K562 (cell line): ENCODE data around the gene CCDC78. TPM values are rescaled to one million over a fixed set of nuclear protein-coding genes. Genes with fewer than 3 reads are reported as not detected.
A peak's percentile ranks its signal among the peaks of the same experiment; 100 is the strongest.

Source experiments
- ARID1B ChIP-seq: fragments of 450-650 bp; IDR thresholded peaks from 2 replicates; pipeline ENCODE4 v1.6.1; 2016; ENCODE audit warnings: antibody characterized with exemption, mild to moderate bottlenecking, inconsistent platforms
- ATF1 ChIP-seq, 2 experiments: fragments of 450-650 bp in 1 of 2; IDR thresholded peaks; 2 replicates each; pipeline ENCODE4 v1.6.1; 2016; ENCODE audit warnings: missing compliant biosample characterization in 1 of 2, missing genetic modification characterization in 1 of 2
- BACH1 ChIP-seq: fragments of 200-800 bp; sonication (Bioruptor generic); IDR thresholded peaks from 2 replicates; pipeline ENCODE4 v1.6.1; 2016; ENCODE audit warnings: missing genetic modification characterization, missing compliant biosample characterization
- CBX1 ChIP-seq: sonication (generic); IDR thresholded peaks from 2 replicates; pipeline ENCODE4 v1.6.1; 2016; ENCODE audit warnings: antibody characterized with exemption, low read depth, mild to moderate bottlenecking
- DIDO1 ChIP-seq: fragments of 450-650 bp; IDR thresholded peaks from 2 replicates; pipeline ENCODE4 v1.6.1; 2016; ENCODE audit warnings: low read depth, missing biosample characterization, missing genetic modification characterization
- EGR1 ChIP-seq: fragments of 450-650 bp; conservative IDR thresholded peaks from 2 replicates; pipeline ENCODE4 v1.6.1; 2017; ENCODE audit warnings: mild to moderate bottlenecking
- GTF2E2 ChIP-seq: fragments of 200-800 bp; sonication (Bioruptor generic); IDR thresholded peaks from 2 replicates; pipeline ENCODE4 v1.6.1; 2016; ENCODE audit warnings: missing genetic modification characterization, missing compliant biosample characterization
- KAT2B ChIP-seq: IDR thresholded peaks from one replicate; pipeline ENCODE4 v1.6.1; 2012; ENCODE audit warnings: low read depth, mild to moderate bottlenecking, control low read depth, inconsistent platforms, low read length, moderate library complexity
- NCOA4 ChIP-seq: fragments of 450-650 bp; IDR thresholded peaks from 2 replicates; pipeline ENCODE4 v1.6.1; 2018; ENCODE audit warnings: mild to moderate bottlenecking; ENCODE audit not compliant: partially characterized antibody
- NR4A1 ChIP-seq, 2 experiments: fragments of 250-450 bp in 1 of 2; fragments of 450-650 bp in 1 of 2; sonication (Bioruptor Pico) in 1 of 2; IDR thresholded peaks; 2 replicates each; pipeline versions ENCODE4 v1.4.0 to v1.6.1; 2016 to 2020; ENCODE audit warnings: mild to moderate bottlenecking in 2 of 2, missing compliant biosample characterization in 1 of 2, missing genetic modification characterization in 1 of 2, moderate library complexity in 1 of 2
- NRF1 ChIP-seq, 2 experiments: fragments of 450-650 bp; IDR thresholded peaks in 1 of 2; conservative IDR thresholded peaks in 1 of 2; 2 replicates each; pipeline ENCODE4 v1.6.1; 2014; ENCODE audit warnings: mild to moderate bottlenecking in 2 of 2
- POLR2AphosphoS5 ChIP-seq: IDR thresholded peaks from 2 replicates; pipeline ENCODE4 v1.6.1; 2011; ENCODE audit warnings: mild to moderate bottlenecking, low read depth, low read length, moderate library complexity; ENCODE audit not compliant: control insufficient read depth, insufficient read depth
- SAP30 ChIP-seq: fragments of 200-600 bp; sonication (generic); IDR thresholded peaks from 2 replicates; pipeline ENCODE4 v1.6.1; 2012; ENCODE audit warnings: borderline replicate concordance, low read depth, mild to moderate bottlenecking, moderate library complexity, low read length, control low read depth, inconsistent platforms; ENCODE audit not compliant: insufficient read depth, poor library complexity, severe bottlenecking
- SIN3A ChIP-seq, 2 experiments: fragments of 150-350 bp in 1 of 2; IDR thresholded peaks; 2 replicates each; pipeline ENCODE4 v1.6.1; 2011 to 2016; ENCODE audit warnings: borderline replicate concordance in 2 of 2, low read depth in 2 of 2, low read length in 2 of 2, mild to moderate bottlenecking in 2 of 2, moderate library complexity in 2 of 2; ENCODE audit not compliant: control insufficient read depth in 1 of 2
- TCF3 ChIP-seq: sonication (generic); formaldehyde crosslinking; IDR thresholded peaks from 2 replicates; pipeline ENCODE4 v1.4.0; 2020; ENCODE audit warnings: mild to moderate bottlenecking, missing genetic modification reagents
- ZEB2 ChIP-seq: fragments of 450-650 bp; IDR thresholded peaks from 2 replicates; pipeline ENCODE4 v1.6.1; 2016
- ZNF24 ChIP-seq: fragments of 450-650 bp; IDR thresholded peaks from 2 replicates; pipeline ENCODE4 v1.6.1; 2016
- ZNF253 ChIP-seq: fragments of 250-450 bp; sonication (Bioruptor Pico); conservative IDR thresholded peaks from 2 replicates; pipeline ENCODE4 v1.6.1; 2021; ENCODE audit warnings: mild to moderate bottlenecking
- polyA plus RNA-seq, 8 experiments: library from polyadenylated mRNA; depleted of rRNA in 4 of 8; stranded (reverse) in 5 of 8; unstranded in 3 of 8; fragments of >200 nt; fragmentation: Nextera tagmentation in 2 of 8; fragmentation: Illumina TruSeq in 1 of 8; extraction: Ambion mirVana in 2 of 8; extraction: Trizol in 1 of 8; gene quantifications; 2 replicates each; pipeline versions ENCODE4 v1.2.1 to v1.2.3, GENCODE V29; 2011 to 2014; ENCODE audit warnings: inconsistent platforms in 1 of 8, missing spikeins in 1 of 8
- total RNA-seq, 7 experiments: library from RNA; depleted of rRNA in 6 of 7; stranded (reverse); fragments of >200 nt in 6 of 7; fragmentation: Illumina TruSeq in 2 of 7; extraction: Trizol in 2 of 7; gene quantifications; 2 replicates each; pipeline versions ENCODE4 v1.2.1 to v1.2.3, GENCODE V29; 2011 to 2021; ENCODE audit warnings: low replicate concordance in 1 of 7
- TF ChIP-seq, protein P1 (sequence below), 2 experiments: fragments of 450-650 bp; IDR thresholded peaks; 2 replicates each; pipeline ENCODE4 v1.6.1; 2016
- TF ChIP-seq, protein P2 (sequence below), 3 experiments: IDR thresholded peaks in 2 of 3; conservative IDR thresholded peaks in 1 of 3; 2 replicates each; pipeline ENCODE4 v1.5.1; 2011 to 2012; ENCODE audit warnings: low read length in 3 of 3, mild to moderate bottlenecking in 3 of 3, control low read depth in 2 of 3, improper control_type of control experiment in 1 of 3, inconsistent platforms in 1 of 3, low read depth in 1 of 3, mixed read lengths in 1 of 3, moderate library complexity in 1 of 3; ENCODE audit not compliant: insufficient read depth in 2 of 3
- TF ChIP-seq, protein P3 (sequence below): conservative IDR thresholded peaks from 2 replicates; pipeline ENCODE4 v1.6.1; 2011; ENCODE audit warnings: low read depth, mild to moderate bottlenecking, low read length; ENCODE audit not compliant: control insufficient read depth

The CCDC78 gene
- total and polyA plus RNA-seq, 9 of the 15 experiments (the other 6 are each of a cell fraction or from before 2014, with no cell fraction given) = 0.24 to 17.7 (median 2.9) TPM

DNA sequence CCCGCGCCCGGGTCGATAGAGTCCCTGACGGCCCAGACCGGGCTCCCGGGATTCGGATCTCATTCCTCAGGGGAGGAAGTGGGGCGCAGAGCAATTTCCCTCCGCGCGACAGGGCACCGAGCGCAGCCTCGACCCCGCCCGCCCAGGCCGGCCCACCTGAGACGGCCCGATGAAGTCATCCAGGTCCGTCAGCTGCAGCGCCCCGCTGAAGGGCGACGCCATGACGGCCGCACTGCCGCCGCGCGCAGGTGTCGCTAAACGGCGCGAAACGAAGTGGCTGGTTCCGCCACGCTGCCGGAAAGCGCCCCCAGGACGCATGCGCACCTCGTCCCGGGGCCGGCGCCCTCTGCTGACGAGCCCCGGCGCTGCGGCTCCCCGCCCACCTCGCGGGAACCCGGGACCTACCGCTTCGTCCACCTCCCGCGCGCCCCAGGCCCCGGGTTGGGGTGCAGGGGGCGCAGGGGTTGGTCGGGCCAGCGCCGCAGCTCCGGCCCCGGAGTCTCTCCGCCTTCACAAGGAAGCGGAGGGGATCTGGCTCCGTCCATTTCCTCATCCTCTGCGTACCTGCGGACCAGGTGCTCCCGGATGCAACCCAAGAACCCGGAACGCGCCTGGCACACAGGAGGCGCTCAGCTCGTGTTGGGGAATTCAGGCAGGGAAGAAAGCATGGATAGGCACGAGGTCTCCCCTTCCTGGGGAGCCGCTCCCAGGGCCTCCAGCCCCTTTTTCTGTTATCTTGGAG lies 14.7 kb upstream of the CCDC78 start, which contains the start of gene CIAO3 (continued):
- TF ChIP-seq, protein P1, sequence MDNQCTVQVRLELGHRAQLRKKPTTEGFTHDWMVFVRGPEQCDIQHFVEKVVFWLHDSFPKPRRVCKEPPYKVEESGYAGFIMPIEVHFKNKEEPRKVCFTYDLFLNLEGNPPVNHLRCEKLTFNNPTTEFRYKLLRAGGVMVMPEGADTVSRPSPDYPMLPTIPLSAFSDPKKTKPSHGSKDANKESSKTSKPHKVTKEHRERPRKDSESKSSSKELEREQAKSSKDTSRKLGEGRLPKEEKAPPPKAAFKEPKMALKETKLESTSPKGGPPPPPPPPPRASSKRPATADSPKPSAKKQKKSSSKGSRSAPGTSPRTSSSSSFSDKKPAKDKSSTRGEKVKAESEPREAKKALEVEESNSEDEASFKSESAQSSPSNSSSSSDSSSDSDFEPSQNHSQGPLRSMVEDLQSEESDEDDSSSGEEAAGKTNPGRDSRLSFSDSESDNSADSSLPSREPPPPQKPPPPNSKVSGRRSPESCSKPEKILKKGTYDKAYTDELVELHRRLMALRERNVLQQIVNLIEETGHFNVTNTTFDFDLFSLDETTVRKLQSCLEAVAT (IDR thresholded peaks at IDR 0.05) = no peak
- peak; percentile 63 for TF ChIP-seq SAP30
- peak; percentile 61 for TF ChIP-seq POLR2AphosphoS5
- TF ChIP-seq ZNF253 (CRISPR knock-in tag) = no peak
- TF ChIP-seq ZEB2 = peak; percentile 94
- peak; percentile 12; the same call in 1 of the 2 replicates for TF ChIP-seq ZNF24
- no peak for TF ChIP-seq NCOA4
- peak; percentile 87 for TF ChIP-seq DIDO1 (tag)
- TF ChIP-seq EGR1 = peak; percentile 60
- TF ChIP-seq TCF3 (CRISPR knock-in tag) = no peak
- peak; percentile 95 to 97 for TF ChIP-seq NRF1 (conservative IDR thresholded peaks at IDR 0.05 in 1 of 2, IDR thresholded peaks at IDR 0.05 in 1 of 2)
- 0 out of 2 replicates have a peak, but pooled peaks have one; percentile 4 for TF ChIP-seq ARID1B
- TF ChIP-seq ATF1 (CRISPR knock-in tag; IDR thresholded peaks at IDR 0.05) = peak; percentile 89
- TF ChIP-seq ATF1 (tag; IDR thresholded peaks at IDR 0.05) = peak; percentile 95
- TF ChIP-seq CBX1 = peak; percentile 34; the same call in 1 of the 2 replicates
- TF ChIP-seq KAT2B = peak; percentile 48
- TF ChIP-seq GTF2E2 (tag) = 0 out of 2 replicates have a peak, but pooled peaks have one; percentile 34
- no peak for TF ChIP-seq BACH1 (tag)
- TF ChIP-seq, protein P2, sequence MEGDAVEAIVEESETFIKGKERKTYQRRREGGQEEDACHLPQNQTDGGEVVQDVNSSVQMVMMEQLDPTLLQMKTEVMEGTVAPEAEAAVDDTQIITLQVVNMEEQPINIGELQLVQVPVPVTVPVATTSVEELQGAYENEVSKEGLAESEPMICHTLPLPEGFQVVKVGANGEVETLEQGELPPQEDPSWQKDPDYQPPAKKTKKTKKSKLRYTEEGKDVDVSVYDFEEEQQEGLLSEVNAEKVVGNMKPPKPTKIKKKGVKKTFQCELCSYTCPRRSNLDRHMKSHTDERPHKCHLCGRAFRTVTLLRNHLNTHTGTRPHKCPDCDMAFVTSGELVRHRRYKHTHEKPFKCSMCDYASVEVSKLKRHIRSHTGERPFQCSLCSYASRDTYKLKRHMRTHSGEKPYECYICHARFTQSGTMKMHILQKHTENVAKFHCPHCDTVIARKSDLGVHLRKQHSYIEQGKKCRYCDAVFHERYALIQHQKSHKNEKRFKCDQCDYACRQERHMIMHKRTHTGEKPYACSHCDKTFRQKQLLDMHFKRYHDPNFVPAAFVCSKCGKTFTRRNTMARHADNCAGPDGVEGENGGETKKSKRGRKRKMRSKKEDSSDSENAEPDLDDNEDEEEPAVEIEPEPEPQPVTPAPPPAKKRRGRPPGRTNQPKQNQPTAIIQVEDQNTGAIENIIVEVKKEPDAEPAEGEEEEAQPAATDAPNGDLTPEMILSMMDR (IDR thresholded peaks at IDR 0.05 in 2 of 3, conservative IDR thresholded peaks at IDR 0.05 in 1 of 3; ENCODE audit: insufficient read depth in 2 of 3, low read depth in 1 of 3, low read length in 3 of 3) = peak; percentile 86 to 87 (median 86)
- peak; percentile 12; the same call in 1 of the 2 replicates for TF ChIP-seq NR4A1 (CRISPR knock-in tag; IDR thresholded peaks at IDR 0.05)
- TF ChIP-seq NR4A1 (tag; IDR thresholded peaks at IDR 0.05) = no peak
- peak; percentile 39 to 89; a peak in 3 of 4 replicates for TF ChIP-seq SIN3A (IDR thresholded peaks at IDR 0.05; ENCODE audit: borderline replicate concordance in 2 of 2, control insufficient read depth in 1 of 2, low read depth in 2 of 2, low read length in 2 of 2)
- TF ChIP-seq, protein P3, sequence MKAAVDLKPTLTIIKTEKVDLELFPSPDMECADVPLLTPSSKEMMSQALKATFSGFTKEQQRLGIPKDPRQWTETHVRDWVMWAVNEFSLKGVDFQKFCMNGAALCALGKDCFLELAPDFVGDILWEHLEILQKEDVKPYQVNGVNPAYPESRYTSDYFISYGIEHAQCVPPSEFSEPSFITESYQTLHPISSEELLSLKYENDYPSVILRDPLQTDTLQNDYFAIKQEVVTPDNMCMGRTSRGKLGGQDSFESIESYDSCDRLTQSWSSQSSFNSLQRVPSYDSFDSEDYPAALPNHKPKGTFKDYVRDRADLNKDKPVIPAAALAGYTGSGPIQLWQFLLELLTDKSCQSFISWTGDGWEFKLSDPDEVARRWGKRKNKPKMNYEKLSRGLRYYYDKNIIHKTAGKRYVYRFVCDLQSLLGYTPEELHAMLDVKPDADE = peak; percentile 91
